Upper lobe of left lung (tissue), 4 donors: Measurements from ENCODE around the gene TTC23.

Source experiments
- EP300 ChIP-seq, 4 donors: sonication (generic); formaldehyde crosslinking; IDR thresholded peaks; one replicate each; pipeline ENCODE4 v1.5.1; 2017; ENCODE audit warnings: antibody characterized with exemption in 4 of 4, control low read depth in 2 of 4
- POLR2A ChIP-seq, 4 donors: fragments of 450-650 bp; IDR thresholded peaks; one replicate each; pipeline ENCODE4 v1.5.1; 2016 to 2017; ENCODE audit warnings: antibody characterized with exemption in 4 of 4, mild to moderate bottlenecking in 2 of 4
- POLR2AphosphoS5 ChIP-seq, 2 donors: sonication (generic); formaldehyde crosslinking; IDR thresholded peaks; one replicate each; pipeline ENCODE4 v1.5.1; 2017; ENCODE audit warnings: antibody characterized with exemption in 2 of 2
- TF ChIP-seq, protein P1 (sequence below), 6 experiments: fragments of 450-650 bp in 4 of 6; fragments of 200-600 bp in 2 of 6; sonication (generic) in 2 of 6; IDR thresholded peaks; one replicate each; pipeline ENCODE4 v1.5.1; 2016 to 2019; ENCODE audit warnings: antibody characterized with exemption in 6 of 6

DNA sequence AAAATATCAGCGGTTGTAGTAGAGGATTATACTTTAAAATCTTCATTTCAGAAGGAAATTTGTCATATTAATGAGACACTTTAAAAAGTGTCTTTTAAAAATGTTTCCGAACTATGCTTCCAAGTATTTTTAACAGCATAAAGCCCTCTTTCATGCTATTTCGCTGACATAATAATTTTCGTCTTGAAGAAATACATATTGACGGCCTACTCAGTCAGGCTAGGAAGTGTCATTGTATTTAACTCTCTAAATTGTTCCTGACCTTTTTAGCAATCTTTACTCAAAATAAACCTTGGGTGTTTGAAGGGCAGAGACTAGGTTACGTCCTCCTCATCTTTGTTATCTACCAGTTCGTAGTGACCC, 1.1 kb upstream of the TTC23 start:
- TF ChIP-seq EP300 (IDR thresholded peaks at IDR 0.05) = no peak
- TF ChIP-seq, protein P1, sequence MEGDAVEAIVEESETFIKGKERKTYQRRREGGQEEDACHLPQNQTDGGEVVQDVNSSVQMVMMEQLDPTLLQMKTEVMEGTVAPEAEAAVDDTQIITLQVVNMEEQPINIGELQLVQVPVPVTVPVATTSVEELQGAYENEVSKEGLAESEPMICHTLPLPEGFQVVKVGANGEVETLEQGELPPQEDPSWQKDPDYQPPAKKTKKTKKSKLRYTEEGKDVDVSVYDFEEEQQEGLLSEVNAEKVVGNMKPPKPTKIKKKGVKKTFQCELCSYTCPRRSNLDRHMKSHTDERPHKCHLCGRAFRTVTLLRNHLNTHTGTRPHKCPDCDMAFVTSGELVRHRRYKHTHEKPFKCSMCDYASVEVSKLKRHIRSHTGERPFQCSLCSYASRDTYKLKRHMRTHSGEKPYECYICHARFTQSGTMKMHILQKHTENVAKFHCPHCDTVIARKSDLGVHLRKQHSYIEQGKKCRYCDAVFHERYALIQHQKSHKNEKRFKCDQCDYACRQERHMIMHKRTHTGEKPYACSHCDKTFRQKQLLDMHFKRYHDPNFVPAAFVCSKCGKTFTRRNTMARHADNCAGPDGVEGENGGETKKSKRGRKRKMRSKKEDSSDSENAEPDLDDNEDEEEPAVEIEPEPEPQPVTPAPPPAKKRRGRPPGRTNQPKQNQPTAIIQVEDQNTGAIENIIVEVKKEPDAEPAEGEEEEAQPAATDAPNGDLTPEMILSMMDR (IDR thresholded peaks at IDR 0.05) = no peak
- TF ChIP-seq POLR2AphosphoS5 (IDR thresholded peaks at IDR 0.05) = no peak
- no peak for TF ChIP-seq POLR2A (IDR thresholded peaks at IDR 0.05)
